GOT3 (cell line): ENCODE data around the gene RFC2.

Experiments
- DNase-seq: peaks from one replicate; lab custom pipeline; 2025; ENCODE audit warnings: mixed read lengths; lab: John Stamatoyannopoulos, UW

The RFC2 gene

DNA sequence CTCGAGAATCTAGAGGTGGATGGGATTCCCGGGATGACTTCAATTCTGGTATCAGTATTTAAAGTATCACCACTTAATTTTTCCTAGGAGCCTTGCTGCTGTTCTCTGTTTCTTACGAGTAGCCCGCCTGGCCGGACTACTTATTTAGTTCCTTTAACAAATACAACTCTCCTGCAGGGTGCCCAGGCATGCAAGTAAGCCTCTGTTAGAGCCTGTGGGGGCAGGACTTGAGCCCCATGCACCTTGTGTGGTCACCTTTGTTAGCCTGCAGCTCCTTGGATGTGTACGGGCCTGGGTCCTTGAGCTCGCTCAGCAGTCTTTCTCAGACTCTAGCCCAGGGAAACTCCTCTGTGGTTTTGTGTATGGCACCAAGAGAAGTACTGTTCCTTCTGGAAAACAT, 63.9 kb downstream of the RFC2 start:
- no peak for DNase-seq

DNA sequence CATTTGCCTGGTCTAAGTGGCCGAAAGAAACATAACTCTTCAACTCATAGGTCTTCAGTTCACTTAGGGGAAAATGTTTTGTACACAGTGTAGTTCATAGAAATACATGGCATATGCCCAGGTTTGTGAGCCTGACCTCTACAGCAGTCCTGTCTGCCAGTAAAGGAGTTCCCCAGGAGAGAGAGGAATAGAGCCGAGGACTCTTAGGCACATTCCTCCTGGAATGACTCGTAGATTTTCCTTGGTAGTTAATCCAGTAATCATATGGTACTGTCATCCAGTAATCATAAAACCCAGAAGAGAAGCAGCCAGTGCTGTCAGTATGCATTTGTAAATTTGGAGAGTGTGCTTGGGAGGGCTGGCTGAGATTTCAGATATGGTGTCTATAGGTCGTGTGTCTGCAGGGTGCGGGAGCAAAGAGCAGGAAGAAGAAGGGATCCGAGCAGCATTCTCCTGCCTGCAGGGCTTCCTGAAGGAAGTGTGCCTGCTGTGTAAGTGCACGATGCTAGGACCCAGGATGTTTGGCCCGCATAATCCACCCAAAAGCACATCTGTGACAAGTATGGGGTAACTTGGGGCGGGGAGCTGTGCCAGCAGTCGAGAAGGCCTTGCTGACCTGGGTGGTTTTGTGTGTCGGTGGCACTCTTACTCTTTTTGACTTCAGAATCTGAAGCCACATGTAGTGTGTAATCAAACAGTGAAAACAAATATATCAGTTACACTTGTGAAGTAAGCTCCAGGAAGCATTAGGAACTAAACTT, 66.1 kb downstream of the RFC2 start:
- no peak for DNase-seq

DNA sequence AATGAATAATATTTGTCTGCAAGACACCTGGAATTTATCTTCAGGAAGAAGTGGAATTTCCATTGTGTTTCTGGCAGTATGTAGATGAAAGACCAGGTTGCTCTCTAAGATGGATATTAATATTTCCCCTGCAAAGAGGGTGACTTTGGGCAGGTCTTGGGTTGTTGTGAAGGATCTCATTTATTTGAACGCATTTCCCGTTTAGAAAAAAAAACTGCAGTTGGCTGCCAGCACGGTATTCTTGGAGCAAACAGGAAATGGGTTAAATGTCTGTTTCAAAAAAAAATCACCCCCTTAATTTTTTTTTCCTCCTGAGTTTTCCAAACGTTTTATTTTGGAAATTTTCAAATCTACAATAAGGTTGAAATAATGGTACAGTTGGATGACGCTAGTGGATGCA, 68.6 kb downstream of the RFC2 start:
- DNase-seq = no peak

DNA sequence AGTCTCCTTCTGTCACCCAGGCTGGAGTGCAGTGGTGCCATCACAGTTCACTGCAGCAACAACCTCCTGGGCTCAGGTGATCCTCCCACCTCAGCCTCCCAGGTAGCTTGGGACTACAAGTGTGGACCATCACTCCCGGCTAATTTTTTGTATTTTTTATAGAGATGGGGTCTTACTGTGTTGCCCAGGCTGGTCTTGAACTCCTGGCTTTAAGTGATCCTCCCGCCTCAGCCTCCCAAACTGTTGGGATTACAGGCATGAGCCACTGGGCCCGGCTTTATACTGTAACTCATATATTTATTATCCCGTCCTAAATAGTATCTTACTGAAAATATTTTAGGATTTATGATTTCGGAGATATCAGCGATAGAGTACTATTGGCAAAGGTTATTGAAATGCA, 69.2 kb downstream of the RFC2 start:
- no peak for DNase-seq

DNA sequence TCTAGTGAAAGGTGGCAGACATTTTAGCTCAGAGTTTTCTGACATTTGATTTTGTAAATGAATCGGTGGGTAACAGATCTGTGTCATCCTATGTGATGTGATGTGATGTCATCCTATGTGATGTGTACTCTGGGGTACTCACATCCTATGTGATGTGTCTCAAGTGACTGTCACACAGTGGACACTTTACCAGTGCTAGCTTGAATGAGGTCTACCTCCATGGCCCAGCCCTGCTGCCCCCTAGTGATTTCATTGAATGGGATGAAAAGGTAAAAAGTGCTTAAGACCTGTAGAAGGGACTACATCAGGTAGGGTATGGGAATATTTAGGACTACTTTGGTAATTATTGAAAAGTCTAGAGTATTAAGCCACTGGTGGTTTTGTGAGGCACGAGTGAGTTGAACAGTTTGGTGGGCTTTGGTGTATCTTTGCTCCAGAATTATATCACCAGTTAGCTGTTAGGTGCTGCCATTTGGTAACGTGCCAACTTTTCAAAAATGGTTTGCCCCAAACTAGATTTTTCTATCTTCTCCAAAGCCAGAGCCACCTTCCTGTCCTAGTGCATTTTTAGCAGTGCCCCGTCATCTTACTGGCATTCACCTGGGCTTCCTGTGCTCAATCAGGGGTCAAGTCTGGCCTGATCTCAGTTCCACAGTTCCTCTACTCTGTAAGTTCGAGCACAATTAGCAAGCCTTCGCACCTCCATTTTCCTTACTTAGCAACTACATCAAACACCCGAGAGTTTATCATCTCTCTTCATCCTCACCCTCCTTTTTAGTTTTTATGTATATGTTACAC, 70.3 kb downstream of the RFC2 start:
- no peak for DNase-seq

DNA sequence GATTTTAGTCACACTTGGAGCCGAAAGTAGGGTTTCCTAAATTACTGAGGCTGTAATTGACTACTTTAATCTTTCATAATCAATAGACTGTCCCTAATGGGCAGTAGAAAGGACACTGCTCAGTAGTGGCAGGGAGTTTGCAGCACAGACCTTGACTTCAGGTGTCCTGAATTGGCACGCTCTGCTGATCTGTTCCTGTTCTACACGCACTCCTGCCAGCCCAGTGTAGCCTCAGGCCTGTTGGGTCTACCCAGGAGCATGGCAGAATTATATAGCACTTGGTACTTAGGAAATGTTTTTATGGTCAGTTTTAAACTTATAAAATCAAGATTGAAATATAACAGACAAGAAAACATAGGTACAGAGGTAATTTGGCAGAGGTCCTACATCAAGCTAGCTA, 71.1 kb downstream of the RFC2 start:
- DNase-seq = no peak

DNA sequence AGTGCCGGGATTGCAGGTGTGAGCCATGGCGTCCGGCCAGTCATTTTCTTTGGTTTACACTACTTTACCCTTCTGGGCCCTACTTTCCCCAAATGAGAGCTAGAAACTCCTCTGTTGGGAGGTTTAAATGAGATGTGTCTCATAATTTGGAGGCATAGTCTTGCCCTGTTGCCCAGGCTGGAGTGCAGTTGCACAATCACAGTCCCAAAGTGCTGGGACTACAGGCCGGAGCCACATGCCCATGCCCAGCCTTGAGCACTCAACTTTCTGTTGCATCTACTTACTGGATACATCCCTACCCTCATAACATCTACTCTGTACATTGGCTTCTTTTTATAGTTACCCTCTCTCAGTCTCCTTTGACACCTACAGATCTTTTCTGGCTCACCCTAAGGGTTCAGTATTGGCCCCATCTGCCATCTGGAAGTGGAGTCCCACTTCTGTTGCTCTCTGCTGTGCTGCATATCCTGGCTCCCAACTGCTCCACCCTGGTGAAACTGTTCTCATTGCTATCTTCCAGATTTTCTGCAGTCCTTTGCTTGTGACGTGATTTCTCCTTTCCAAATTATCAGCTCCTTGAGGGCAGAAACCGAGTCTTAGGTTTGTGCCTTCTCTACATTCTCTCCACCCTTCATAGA, 71.6 kb downstream of the RFC2 start:
- no peak for DNase-seq

DNA sequence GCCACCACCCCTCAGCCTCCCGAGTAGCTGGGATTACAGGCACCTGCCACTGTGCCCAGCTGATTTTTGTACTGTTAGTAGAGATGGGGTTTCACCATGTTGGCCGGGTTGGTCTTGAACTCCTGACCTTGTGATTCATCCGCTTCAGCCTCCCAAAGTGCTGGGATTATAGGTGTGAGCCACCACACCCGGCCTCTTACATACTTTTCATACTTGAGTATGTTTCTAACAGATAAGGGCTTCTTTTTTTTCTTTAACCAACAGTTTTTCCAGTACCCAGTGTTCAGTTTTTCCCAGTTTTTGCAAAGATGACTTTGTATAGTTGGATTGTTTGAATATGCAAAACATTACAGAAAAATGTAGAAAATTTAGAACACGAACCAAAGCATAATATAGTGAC, 72.4 kb downstream of the RFC2 start:
- DNase-seq = no peak
